ENCODE measurements around the gene XG.

The XG gene

DNA sequence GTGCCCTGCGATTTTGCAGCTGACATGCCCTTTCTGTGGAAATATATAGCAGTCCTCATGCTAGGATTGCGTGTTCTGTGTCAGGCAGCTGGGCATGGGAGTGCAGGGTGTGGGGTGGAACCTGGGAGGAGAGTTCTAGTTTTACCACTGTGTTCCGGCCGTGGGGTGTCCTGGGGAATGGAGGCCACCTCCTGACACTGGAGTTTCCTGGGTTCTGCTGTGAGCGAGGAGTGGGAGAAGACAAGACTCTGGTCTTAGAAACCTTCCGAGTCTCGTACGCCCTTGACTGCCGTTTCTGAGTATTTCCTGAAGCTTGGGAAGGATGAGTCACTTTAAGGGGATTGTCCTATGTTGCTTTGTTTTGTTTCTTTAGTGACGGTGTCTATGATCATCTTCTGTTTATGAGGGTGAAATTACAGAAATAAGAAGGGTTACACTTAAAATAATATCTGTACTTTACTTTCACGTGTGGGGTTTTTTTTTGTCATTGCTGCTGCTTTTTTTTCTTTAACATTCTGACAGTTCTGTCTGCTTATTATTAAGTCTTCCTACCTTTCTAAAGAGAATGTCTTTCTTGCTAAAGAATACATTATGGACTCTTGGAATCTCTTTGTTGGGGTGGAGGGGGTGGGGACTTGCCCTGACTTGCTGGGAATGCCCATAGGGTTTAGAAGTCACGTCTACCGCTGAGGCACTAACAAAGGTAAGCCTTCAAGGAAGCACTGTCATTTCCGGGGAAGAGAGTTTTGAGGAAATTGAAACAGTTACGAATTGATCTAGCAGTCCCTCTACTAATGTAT, 41.6 kb upstream of the XG start:
- TF ChIP-seq, protein P1, sequence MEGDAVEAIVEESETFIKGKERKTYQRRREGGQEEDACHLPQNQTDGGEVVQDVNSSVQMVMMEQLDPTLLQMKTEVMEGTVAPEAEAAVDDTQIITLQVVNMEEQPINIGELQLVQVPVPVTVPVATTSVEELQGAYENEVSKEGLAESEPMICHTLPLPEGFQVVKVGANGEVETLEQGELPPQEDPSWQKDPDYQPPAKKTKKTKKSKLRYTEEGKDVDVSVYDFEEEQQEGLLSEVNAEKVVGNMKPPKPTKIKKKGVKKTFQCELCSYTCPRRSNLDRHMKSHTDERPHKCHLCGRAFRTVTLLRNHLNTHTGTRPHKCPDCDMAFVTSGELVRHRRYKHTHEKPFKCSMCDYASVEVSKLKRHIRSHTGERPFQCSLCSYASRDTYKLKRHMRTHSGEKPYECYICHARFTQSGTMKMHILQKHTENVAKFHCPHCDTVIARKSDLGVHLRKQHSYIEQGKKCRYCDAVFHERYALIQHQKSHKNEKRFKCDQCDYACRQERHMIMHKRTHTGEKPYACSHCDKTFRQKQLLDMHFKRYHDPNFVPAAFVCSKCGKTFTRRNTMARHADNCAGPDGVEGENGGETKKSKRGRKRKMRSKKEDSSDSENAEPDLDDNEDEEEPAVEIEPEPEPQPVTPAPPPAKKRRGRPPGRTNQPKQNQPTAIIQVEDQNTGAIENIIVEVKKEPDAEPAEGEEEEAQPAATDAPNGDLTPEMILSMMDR (conservative IDR thresholded peaks at IDR 0.05): no peak
- H3K27ac ChIP-seq: no peak overlapping the region

DNA sequence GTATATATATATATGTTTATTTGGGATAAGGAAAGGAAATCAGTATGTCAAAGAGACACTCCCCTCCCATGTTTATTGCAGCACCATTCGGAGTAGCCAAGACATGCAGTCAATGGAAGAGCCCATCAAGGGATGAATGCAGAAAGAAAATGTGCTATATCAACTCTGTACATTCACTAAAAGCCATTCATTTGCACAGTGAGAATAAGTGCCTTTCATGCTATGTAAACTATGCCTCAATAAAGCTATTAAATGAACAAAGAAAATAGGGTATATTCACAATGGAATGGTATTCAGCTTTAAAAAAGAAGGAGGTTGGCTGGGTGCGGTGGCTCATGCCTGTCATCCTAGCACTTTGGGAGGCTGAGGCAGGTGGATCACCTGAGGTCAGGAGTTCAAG, 40.4 kb upstream of the XG start:
- TF ChIP-seq, protein P1 (conservative IDR thresholded peaks at IDR 0.05): no peak
- H3K27ac ChIP-seq: no peak overlapping the region

DNA sequence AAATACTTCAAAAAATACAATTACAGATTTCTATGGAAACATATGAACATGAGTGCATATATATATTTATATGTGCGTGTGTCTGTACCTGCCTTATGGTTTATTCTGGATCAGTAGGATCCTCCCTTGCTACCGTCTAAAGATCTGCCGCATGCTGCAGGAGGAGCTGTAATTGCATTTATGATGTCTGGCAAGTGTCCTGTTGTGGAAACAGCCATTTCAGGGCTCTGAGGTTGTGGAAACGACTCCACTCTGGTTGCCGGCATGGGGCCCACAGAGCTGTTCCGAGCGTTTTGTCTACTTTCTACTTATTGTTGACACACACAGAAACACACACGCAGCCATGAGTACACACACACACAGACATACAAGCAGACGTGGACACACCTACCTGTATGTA, 39.4 kb upstream of the XG start:
- TF ChIP-seq, protein P1 (conservative IDR thresholded peaks at IDR 0.05): no peak
- no peak overlapping the region for H3K27ac ChIP-seq

DNA sequence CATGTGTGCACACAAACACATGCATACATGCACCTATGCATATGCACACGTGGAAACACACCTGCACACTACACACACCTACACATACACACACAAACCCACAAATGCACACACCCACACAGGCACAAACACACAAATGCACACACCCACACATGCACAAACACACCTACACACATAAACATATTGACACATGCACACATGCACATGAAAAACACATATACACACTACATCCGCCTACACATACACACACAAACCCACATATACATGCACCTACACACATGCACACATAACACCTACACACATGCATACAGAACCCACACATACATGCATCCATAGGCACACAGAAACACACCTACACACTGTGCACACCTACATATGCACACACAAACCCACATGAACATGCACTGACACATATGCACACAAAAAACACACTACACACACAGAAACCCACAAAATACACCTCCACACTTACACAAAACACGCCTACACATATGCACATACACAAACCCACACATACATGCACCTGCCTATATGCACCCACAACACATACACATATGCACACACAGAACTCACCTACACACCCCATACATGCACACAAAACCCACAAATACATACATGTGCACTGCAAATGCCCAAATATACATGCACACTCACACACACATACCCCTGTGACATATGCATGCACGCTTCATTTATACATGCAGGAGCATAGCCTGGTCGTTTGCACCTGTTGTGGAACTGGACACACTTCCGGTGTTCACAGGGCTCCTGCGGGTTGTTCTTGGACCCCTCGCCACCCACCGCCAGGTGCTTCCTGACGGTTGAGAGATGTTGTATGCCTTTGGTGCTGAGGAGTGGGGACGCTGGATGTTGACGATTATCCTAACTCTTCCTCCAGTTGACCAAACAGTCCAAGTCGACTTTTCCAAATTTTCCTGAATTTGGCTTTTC, 38.7 kb upstream of the XG start:
- H3K27ac ChIP-seq: no peak overlapping the region
- TF ChIP-seq, protein P1 (conservative IDR thresholded peaks at IDR 0.05): no peak

DNA sequence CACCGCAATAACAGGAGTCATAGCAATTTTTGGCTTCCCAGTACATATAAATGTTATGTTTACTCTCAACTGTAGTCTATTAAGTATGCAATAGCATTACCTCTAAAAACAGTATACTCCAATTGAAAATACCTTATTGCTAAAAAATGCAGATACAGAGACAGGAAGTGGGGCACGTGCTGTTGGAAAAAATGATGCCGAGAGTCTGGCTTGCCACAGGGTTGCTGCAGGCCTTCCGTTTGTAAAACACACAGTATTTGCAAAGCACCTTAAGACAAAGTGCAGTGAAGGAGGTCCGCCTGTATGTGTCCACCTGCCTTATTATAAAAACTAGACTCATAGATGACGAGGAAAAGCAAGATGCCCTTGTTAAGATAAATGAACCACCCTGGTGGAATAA, 37.3 kb upstream of the XG start:
- TF ChIP-seq, protein P1 (conservative IDR thresholded peaks at IDR 0.05): no peak
- H3K27ac ChIP-seq: no peak overlapping the region

DNA sequence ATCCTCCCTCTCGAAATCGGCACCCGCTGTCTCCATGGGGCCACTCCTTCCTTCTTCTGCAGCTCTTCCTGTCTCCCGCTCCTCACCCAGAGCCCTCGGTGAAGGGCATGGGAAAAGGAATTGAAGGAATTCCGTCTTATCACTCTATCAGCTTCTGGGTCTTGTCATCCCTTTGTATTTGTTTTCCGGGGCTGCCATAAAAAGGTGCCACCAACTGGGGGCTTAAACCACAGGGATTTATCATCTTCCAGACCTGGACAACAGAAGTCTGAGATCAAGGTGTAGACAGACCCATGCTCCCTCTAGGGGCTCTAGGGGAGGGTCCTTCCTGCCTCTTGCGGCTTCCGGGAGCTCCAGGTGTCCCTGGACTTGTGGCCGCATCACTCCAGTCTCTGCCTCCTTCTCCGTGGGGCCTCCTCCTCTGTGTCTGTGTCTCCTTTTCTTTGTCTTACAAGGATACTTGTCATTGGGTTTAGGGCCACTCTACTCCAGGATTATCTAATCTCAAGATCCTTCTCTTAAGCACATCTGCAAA, 36.7 kb upstream of the XG start:
- no peak overlapping the region for H3K27ac ChIP-seq
- TF ChIP-seq, protein P1 (conservative IDR thresholded peaks at IDR 0.05): no peak

DNA sequence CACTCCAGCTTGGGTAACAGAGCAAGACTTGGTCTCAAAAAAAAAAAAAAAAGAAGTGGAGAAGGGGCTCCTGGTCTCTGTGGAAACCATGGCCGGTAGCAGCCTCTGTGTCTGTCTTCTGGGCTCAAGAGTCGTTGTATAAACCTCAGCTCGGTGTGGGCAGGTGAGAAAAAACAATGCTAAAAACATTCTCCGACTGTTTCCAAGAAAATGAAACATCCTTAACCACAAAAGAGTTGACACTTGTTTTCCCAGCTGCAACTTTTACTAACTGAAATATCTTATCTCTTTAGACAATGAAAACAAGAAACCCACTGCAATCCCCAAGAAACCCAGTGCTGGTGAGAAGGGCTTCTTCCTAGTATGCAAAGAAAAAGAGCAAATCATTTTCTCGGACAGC, 34.5 kb upstream of the XG start:
- H3K27ac ChIP-seq: no peak overlapping the region
- TF ChIP-seq, protein P1 (conservative IDR thresholded peaks at IDR 0.05): no peak

Measured in VCaP (cell line).